HG03108 (cell line): Measurements from ENCODE around the gene GYPE.
"Not testable (repeated sequence)": the region's sequence is repeated elsewhere in the genome, so short reads cannot be mapped to it uniquely, and the experiment has no call there.

Experiments
- ATAC-seq: cut with Tn5 transposase; IDR thresholded peaks from one replicate; pipeline ENCODE4 v1.9.1; 2021; ENCODE audit warnings: moderate library complexity; ENCODE audit not compliant: unreplicated experiment

Gene GYPE

GRCh38 chr4:143905440-143905839 is at the start of gene GYPE:
Gene GYPE, minus strand, starts transcription at chr4:143905559. Its CDS starts 52 bp downstream, at chr4:143905507.
- ATAC-seq: not testable (repeated sequence)

GRCh38 chr4:143951458-143951972 is 46.2 kb upstream of the GYPE start:
- ATAC-seq: not testable (repeated sequence)

- not testable (repeated sequence) for ATAC-seq
Observed at GRCh38 chr4:143950967-143951366, 45.6 kb upstream of the GYPE start.

- not testable (repeated sequence) for ATAC-seq
Observed at GRCh38 chr4:143950185-143950584, 44.8 kb upstream of the GYPE start.

GRCh38 chr4:143947493-143947892 is 42.1 kb upstream of the GYPE start:
- ATAC-seq: not testable (repeated sequence)

- ATAC-seq: not testable (repeated sequence)
Observed at GRCh38 chr4:143940708-143941107, 35.3 kb upstream of the GYPE start.

GRCh38 chr4:143939528-143939927 is 34.2 kb upstream of the GYPE start:
- no peak for ATAC-seq

- ATAC-seq: not testable (repeated sequence)
Observed at GRCh38 chr4:143938890-143939289, 33.5 kb upstream of the GYPE start.

- no peak for ATAC-seq
Observed at GRCh38 chr4:143921181-143921580, 15.8 kb upstream of the GYPE start.

- ATAC-seq: not testable (repeated sequence)
Observed at GRCh38 chr4:143916485-143916884, 11.1 kb upstream of the GYPE start.

- ATAC-seq: not testable (repeated sequence)
Observed at GRCh38 chr4:143912478-143912877, 7.1 kb upstream of the GYPE start.

GRCh38 chr4:143911528-143912417 is 6.4 kb upstream of the GYPE start:
- peak; percentile 41 for ATAC-seq

GRCh38 chr4:143910906-143911305 is 5.5 kb upstream of the GYPE start:
- not testable (repeated sequence) for ATAC-seq

GRCh38 chr4:143907811-143908210 is 2.5 kb upstream of the GYPE start:
- ATAC-seq: peak; percentile 44

GRCh38 chr4:143904431-143904830 is 928 bp downstream of the GYPE start:
- not testable (repeated sequence) for ATAC-seq

- ATAC-seq: not testable (repeated sequence)
Observed at GRCh38 chr4:143890323-143890722, 15.0 kb downstream of the GYPE start.

GRCh38 chr4:143888189-143888588 is 17.2 kb downstream of the GYPE start:
- not testable (repeated sequence) for ATAC-seq

- ATAC-seq: not testable (repeated sequence)
Observed at GRCh38 chr4:143884965-143885364, 20.4 kb downstream of the GYPE start.

GRCh38 chr4:143883529-143883928 is 21.8 kb downstream of the GYPE start:
- no peak for ATAC-seq

GRCh38 chr4:143882892-143883291 is 22.5 kb downstream of the GYPE start:
- no peak for ATAC-seq

GRCh38 chr4:143879561-143879960 is 25.8 kb downstream of the GYPE start:
- not testable (repeated sequence) for ATAC-seq

GRCh38 chr4:143875357-143875756 is 30.0 kb downstream of the GYPE start:
- ATAC-seq: not testable (repeated sequence)
